Neural crest cell (in vitro differentiated cells): ENCODE data around the gene OBSCN. TPM values are rescaled to one million over a fixed set of nuclear protein-coding genes. Genes with fewer than 3 reads are reported as not detected.

Experiments used
- DNase-seq: peaks from one replicate; pipeline ENCODE4 v3.0.0; 2021; ENCODE audit warnings: low read depth, mixed read lengths, low spot score
- H3K27ac Mint-ChIP-seq: one replicate; pipeline ENCODE4 v1.8.0; 2021; ENCODE audit warnings: mild to moderate bottlenecking, mixed read lengths; ENCODE audit not compliant: unreplicated experiment
- H3K27me3 Mint-ChIP-seq: 2 replicates; pipeline ENCODE4 v1.8.0; 2021; ENCODE audit warnings: low read depth, mild to moderate bottlenecking, mixed read lengths
- H3K36me3 Mint-ChIP-seq: 2 replicates; pipeline ENCODE4 v1.8.0; 2021; ENCODE audit warnings: low read depth, mild to moderate bottlenecking, mixed read lengths
- H3K4me1 Mint-ChIP-seq: 2 replicates; pipeline ENCODE4 v1.8.0; 2021; ENCODE audit warnings: mixed read lengths
- H3K4me3 Mint-ChIP-seq: one replicate; pipeline ENCODE4 v1.8.0; 2021; ENCODE audit warnings: mild to moderate bottlenecking, mixed read lengths
- H3K9me3 Mint-ChIP-seq: 2 replicates; pipeline ENCODE4 v1.8.0; 2021; ENCODE audit warnings: mixed read lengths
- CTCF ChIP-seq: fragments of 200-600 bp; sonication (generic); conservative IDR thresholded peaks from 2 replicates; pipeline ENCODE4 v1.5.0; 2021; ENCODE audit warnings: antibody characterized with exemption, mild to moderate bottlenecking
- total RNA-seq: library from RNA; stranded (reverse); gene quantifications from 2 replicates; pipeline ENCODE4 v1.2.1, GENCODE V29; 2021

The OBSCN gene
- total RNA-seq, 1 donor from 2014 or later, result 40.1 TPM

GRCh38 chr1:228275179-228275429 is 67.3 kb downstream of the OBSCN start:
- H3K4me1 Mint-ChIP-seq, result no peaks in the 10 kb centered on the region
- DNase-seq, result no peak
- H3K27me3 Mint-ChIP-seq, result no peaks in the 10 kb centered on the region
- TF ChIP-seq CTCF, result no peak
- peaks cover 3% of the 10 kb centered on the region for H3K36me3 Mint-ChIP-seq
- no peaks in the 10 kb centered on the region for H3K9me3 Mint-ChIP-seq
- no peak overlapping the region for H3K27ac Mint-ChIP-seq
- peak overlapping the region; percentile 76 for H3K4me3 Mint-ChIP-seq

GRCh38 chr1:228275430-228276173 is 67.8 kb downstream of the OBSCN start:
- TF ChIP-seq CTCF, result no peak
- H3K4me1 Mint-ChIP-seq, result no peaks in the 10 kb centered on the region
- no peaks in the 10 kb centered on the region for H3K27me3 Mint-ChIP-seq
- H3K4me3 Mint-ChIP-seq, result peak overlapping the region; percentile 76
- H3K9me3 Mint-ChIP-seq, result no peaks in the 10 kb centered on the region
- DNase-seq, result peak; percentile 77
- no peak overlapping the region for H3K27ac Mint-ChIP-seq
- H3K36me3 Mint-ChIP-seq, result peaks cover 3% of the 10 kb centered on the region

- TF ChIP-seq CTCF, result no peak
- DNase-seq, result no peak
- Mint-ChIP-seq H3K9me3 (no peaks in the 10 kb centered on the region), H3K27me3 (no peaks in the 10 kb centered on the region), H3K27ac (no peak overlapping the region), H3K36me3 (peaks cover 1% of the 10 kb centered on the region), H3K4me3 (peak overlapping the region; percentile 76), H3K4me1 (no peaks in the 10 kb centered on the region)
Observed at GRCh38 chr1:228276174-228276831, 68.5 kb downstream of the OBSCN start.

GRCh38 chr1:228276901-228277490 is 69.2 kb downstream of the OBSCN start:
- H3K36me3 Mint-ChIP-seq, result no peaks in the 10 kb centered on the region
- no peaks in the 10 kb centered on the region for H3K27me3 Mint-ChIP-seq
- no peak for DNase-seq
- TF ChIP-seq CTCF, result no peak
- no peaks in the 10 kb centered on the region for H3K4me1 Mint-ChIP-seq
- no peak overlapping the region for H3K4me3 Mint-ChIP-seq
- H3K9me3 Mint-ChIP-seq, result no peaks in the 10 kb centered on the region
- no peak overlapping the region for H3K27ac Mint-ChIP-seq

- Mint-ChIP-seq H3K27me3 (no peaks in the 10 kb centered on the region), H3K36me3 (no peaks in the 10 kb centered on the region), H3K4me3 (no peak overlapping the region), H3K4me1 (no peaks in the 10 kb centered on the region), H3K9me3 (no peaks in the 10 kb centered on the region), H3K27ac (no peak overlapping the region)
- no peak for DNase-seq
- no peak for TF ChIP-seq CTCF
Observed at GRCh38 chr1:228277491-228278431, 69.9 kb downstream of the OBSCN start.
